HepG2 (cell line): ENCODE results near the gene TDRD1. TPM values are rescaled to one million over a fixed set of nuclear protein-coding genes. Genes with fewer than 3 reads are reported as not detected.

Source experiments
- ATAC-seq: fragments of 200-7000 bp; cut with Tn5 transposase; 3 replicates; pipeline ENCODE4 v1.9.1; 2020; ENCODE audit warnings: mild to moderate bottlenecking, moderate library complexity
- BruUV-seq: library from RNA; stranded (reverse); fragments of 400-500 nt; replicated peaks from 2 replicates; lab custom pipeline; 2021; lab: Mats Ljungman, UMichigan
- CTCF ChIA-PET: fragments of 300-600 bp; formaldehyde crosslinking; extraction: SDS; loops from one replicate; lab custom pipeline; 2021; ENCODE audit warnings: low total read pairs, inconsistent platforms, low intra/inter-chr PET ratio; lab: Yijun Ruan, JAX
- POLR2A ChIA-PET: fragments of 350-600 bp; sonication (Branson Sonifier 250); formaldehyde crosslinking; loops from one replicate; lab custom pipeline; 2020; ENCODE audit warnings: antibody characterized with exemption, inconsistent platforms; lab: Yijun Ruan, JAX
- DNase-seq: peaks from one replicate; pipeline ENCODE4 v3.0.0-alpha.2; 2015; ENCODE audit warnings: low spot score
- FAIRE-seq: peaks from 3 replicates; lab custom pipeline; 2011; peaks lifted over from hg19 to GRCh38; lab: Jason Lieb, UNC
- H2AFZ ChIP-seq: one replicate; pipeline ENCODE4 v1.6.1; 2011; ENCODE audit warnings: low read length, inconsistent platforms
- H3K27ac ChIP-seq: fragments of 300-600 bp; 3 replicates; pipeline ENCODE4 v1.8.0; 2011; ENCODE audit warnings: mixed run types, mild to moderate bottlenecking, mixed read lengths, low read length, inconsistent platforms; ENCODE audit not compliant: insufficient read depth; ENCODE audit errors: extremely low read length
- H3K27me3 ChIP-seq, 2 experiments: fragments of 200-600 bp in 1 of 2; 2 replicates in 1 of 2; 3 replicates in 1 of 2; pipeline versions ENCODE4 v1.6.0 to v1.8.0; 2011; ENCODE audit warnings: low read length in 2 of 2, mild to moderate bottlenecking in 2 of 2, moderate library complexity in 2 of 2, inconsistent platforms in 1 of 2; ENCODE audit not compliant: insufficient read depth in 2 of 2, control insufficient read depth in 1 of 2
- H3K36me3 ChIP-seq, 2 experiments: fragments of 200-600 bp in 1 of 2; replicated peaks in 1 of 2; 2 replicates in 1 of 2; 3 replicates in 1 of 2; pipeline versions ENCODE4 v1.5.1 to v1.8.0; 2011; ENCODE audit warnings: low read length in 2 of 2, inconsistent platforms in 1 of 2; ENCODE audit not compliant: insufficient read depth in 2 of 2, control insufficient read depth in 1 of 2
- H3K4me1 ChIP-seq: 2 replicates; pipeline ENCODE4 v1.5.1; 2012; ENCODE audit warnings: low read length, inconsistent platforms; ENCODE audit not compliant: insufficient read depth
- H3K4me2 ChIP-seq: 2 replicates; pipeline ENCODE4 v1.6.0; 2011; ENCODE audit warnings: low read depth, low read length, inconsistent platforms
- H3K4me3 ChIP-seq, 3 experiments: fragments of 200-600 bp in 1 of 3; sonication (generic), shearing (Covaris generic) in 1 of 3; replicated peaks in 1 of 3; 2 replicates each; pipeline ENCODE4 v1.5.1; 2011 to 2016; ENCODE audit warnings: low read length in 3 of 3, inconsistent platforms in 2 of 3, low read depth in 2 of 3, mild to moderate bottlenecking in 2 of 3, control low read depth in 1 of 3, mixed read lengths in 1 of 3; ENCODE audit not compliant: insufficient read depth in 1 of 3
- H3K79me2 ChIP-seq: one replicate; pipeline ENCODE4 v1.6.1; 2011; ENCODE audit warnings: low read length, inconsistent platforms; ENCODE audit not compliant: insufficient read depth
- H3K9ac ChIP-seq: 2 replicates; pipeline ENCODE4 v1.6.0; 2011; ENCODE audit warnings: mild to moderate bottlenecking, low read depth, low read length, inconsistent platforms; ENCODE audit not compliant: insufficient read depth
- H3K9me3 ChIP-seq: 2 replicates; pipeline ENCODE4 v1.5.1; 2012; ENCODE audit warnings: mild to moderate bottlenecking, low read length
- H4K20me1 ChIP-seq: 2 replicates; pipeline ENCODE4 v1.6.0; 2011; ENCODE audit warnings: inconsistent platforms, mild to moderate bottlenecking, low read length, moderate library complexity; ENCODE audit not compliant: insufficient read depth
- HHEX ChIP-seq: IDR thresholded peaks from 2 replicates; pipeline ENCODE4 v1.6.1; 2016; ENCODE audit warnings: control low read depth
- SALL1 ChIP-seq: sonication (generic); formaldehyde crosslinking; IDR thresholded peaks from 2 replicates; pipeline ENCODE4 v1.8.0; 2022; ENCODE audit warnings: mild to moderate bottlenecking, missing genetic modification reagents
- TBX2 ChIP-seq: sonication (generic); formaldehyde crosslinking; IDR thresholded peaks from 2 replicates; pipeline ENCODE4 v1.5.0; 2020; ENCODE audit warnings: missing genetic modification reagents, mild to moderate bottlenecking, borderline replicate concordance
- ZNF335 ChIP-seq: sonication (generic); formaldehyde crosslinking; IDR thresholded peaks from 2 replicates; pipeline ENCODE4 v1.4.0; 2020; ENCODE audit warnings: missing genetic modification reagents
- ZNF414 ChIP-seq: sonication (generic); formaldehyde crosslinking; IDR thresholded peaks from 2 replicates; pipeline ENCODE4 v1.5.0; 2020; ENCODE audit warnings: missing genetic modification reagents
- ZNF639 ChIP-seq: conservative IDR thresholded peaks from 2 replicates; pipeline ENCODE4 v1.6.1; 2018; ENCODE audit warnings: missing genetic modification reagents
- WGBS: methylation state at CpG from one replicate; pipeline ENCODE4 v1.1.6; 2017; ENCODE audit warnings: low lambda C conversion rate; 5-methylcytosine and 5-hydroxymethylcytosine counted together
- in situ Hi-C: cut with HindIII; loops from 2 replicates; pipeline ENCODE4 v1.10.0; 2017; ENCODE audit warnings: low pct_unique_long_range_greater_than_20kb; ENCODE audit not compliant: extremely low pct_ligation_motif_present
- intact Hi-C: fragments of 100-400 bp; cut with micrococcal nuclease; formaldehyde crosslinking; loops from one replicate; pipeline ENCODE4 v1.10.0; 2022; ENCODE audit not compliant: unreplicated experiment
- polyA plus RNA-seq, 8 experiments: library from polyadenylated mRNA; depleted of rRNA in 3 of 8; stranded (reverse) in 7 of 8; unstranded in 1 of 8; fragments of >200 nt; fragmentation: Illumina TruSeq in 4 of 8; extraction: Trizol in 4 of 8; gene quantifications; 2 replicates each; pipeline versions ENCODE4 v1.2.1 to v1.2.3, GENCODE V29; 2011 to 2016; ENCODE audit warnings: low read depth in 4 of 8, missing spikeins in 1 of 8, mixed read lengths in 1 of 8; ENCODE audit not compliant: insufficient read depth in 1 of 8
- total RNA-seq, 5 experiments: library from RNA; depleted of rRNA; stranded (reverse); fragments of >200 nt; fragmentation: Illumina TruSeq; extraction: Trizol; gene quantifications; 2 replicates each; pipeline ENCODE4 v1.2.3, GENCODE V29; 2016; ENCODE audit warnings: low read depth in 1 of 5

The TDRD1 gene
- total and polyA plus RNA-seq, 2 of the 13 experiments (the other 11 are each of a cell fraction or from before 2014, with no cell fraction given) = not detected

GRCh38 chr10:114276671-114277070 lies 97.5 kb downstream of the TDRD1 start:
- H3K79me2 ChIP-seq = no peaks in the 10 kb centered on the region
- FAIRE-seq (no peak), DNase-seq (no peak), ATAC-seq (no peak)
- no peak overlapping the region for H2AFZ ChIP-seq
- H3K4me1 ChIP-seq = no peaks in the 10 kb centered on the region
- H3K4me2 ChIP-seq = no peak overlapping the region
- H3K9me3 ChIP-seq = no peaks in the 10 kb centered on the region
- ChIA-PET CTCF (no interaction called here), POLR2A (no interaction called here)
- no peak overlapping the region for H3K27ac ChIP-seq
- no TSS peak for BruUV-seq
- no peaks in the 10 kb centered on the region for H4K20me1 ChIP-seq
- H3K9ac ChIP-seq = no peak overlapping the region
- 10% methylated on average over 6 of the region's 6 CpGs for WGBS
- intact Hi-C loops = no loop called here
- peaks cover 4 to 27% of the 10 kb centered on the region in 2 experiments; a peak in 3 of 5 replicates for H3K27me3 ChIP-seq
- in situ Hi-C loops = no loop called here
- TF ChIP-seq ZNF414 (CRISPR knock-in tag) (no peak), HHEX (CRISPR knock-in tag) (no peak), ZNF335 (CRISPR knock-in tag) (no peak), SALL1 (CRISPR knock-in tag) (no peak), ZNF639 (no peak), TBX2 (no peak)
- no peaks in the 10 kb centered on the region for H3K36me3 ChIP-seq
- H3K4me3 ChIP-seq = no peak overlapping the region
